IPS-NIHi11 (cell line): ENCODE results near the gene KAT6B.

Source experiments
- DNase-seq: peaks from one replicate; pipeline ENCODE4 v3.0.0; 2012; ENCODE audit warnings: mixed read lengths, low spot score

The KAT6B gene

GRCh38 chr10:75015442-75015841 is 189.0 kb downstream of the KAT6B start:
- no peak for DNase-seq

GRCh38 chr10:75016325-75016724 is 189.9 kb downstream of the KAT6B start:
- no peak for DNase-seq

- DNase-seq = no peak
Observed at GRCh38 chr10:75018251-75018650, 191.9 kb downstream of the KAT6B start.

- DNase-seq = no peak
Observed at GRCh38 chr10:75018686-75019307, 192.4 kb downstream of the KAT6B start.

GRCh38 chr10:75019370-75019769 is 193.0 kb downstream of the KAT6B start:
- no peak for DNase-seq

- DNase-seq = no peak
Observed at GRCh38 chr10:75020168-75020567, 193.8 kb downstream of the KAT6B start.

- no peak for DNase-seq
Observed at GRCh38 chr10:75021379-75022249, 195.2 kb downstream of the KAT6B start.

GRCh38 chr10:75023074-75023473 is 196.7 kb downstream of the KAT6B start:
- no peak for DNase-seq

- DNase-seq = no peak
Observed at GRCh38 chr10:75024971-75025523, 198.6 kb downstream of the KAT6B start.

- no peak for DNase-seq
Observed at GRCh38 chr10:75028049-75028448, 201.6 kb downstream of the KAT6B start.

GRCh38 chr10:75028748-75029147 is 202.3 kb downstream of the KAT6B start:
- no peak for DNase-seq

GRCh38 chr10:75029420-75029819 is 203.0 kb downstream of the KAT6B start:
- no peak for DNase-seq

GRCh38 chr10:75029857-75030256 is 203.5 kb downstream of the KAT6B start:
- no peak for DNase-seq

- DNase-seq = no peak
Observed at GRCh38 chr10:75030371-75030770, 204.0 kb downstream of the KAT6B start.

- DNase-seq = no peak
Observed at GRCh38 chr10:75032119-75032518, 205.7 kb downstream of the KAT6B start.

GRCh38 chr10:75032813-75033212 is 206.4 kb downstream of the KAT6B start:
- no peak for DNase-seq

- no peak for DNase-seq
Observed at GRCh38 chr10:75033399-75034130, 207.2 kb downstream of the KAT6B start.

GRCh38 chr10:75034131-75034512 is 207.7 kb downstream of the KAT6B start:
- no peak for DNase-seq

- no peak for DNase-seq
Observed at GRCh38 chr10:75034714-75035258, 208.4 kb downstream of the KAT6B start.

GRCh38 chr10:75035975-75036708 is 209.7 kb downstream of the KAT6B start:
- DNase-seq = no peak
